Calu3 (cell line): ENCODE measurements around the gene SEBOX. TPM values are rescaled to one million over a fixed set of nuclear protein-coding genes. Genes with fewer than 3 reads are reported as not detected.

Source experiments
- BruUV-seq: library from RNA; stranded (reverse); fragments of 400-500 nt; replicated peaks from 2 replicates; lab custom pipeline; 2021; lab: Mats Ljungman, UMichigan
- CTCF ChIA-PET: fragments of 300-600 bp; sonication (Branson Sonifier 250); formaldehyde crosslinking; loops from one replicate; lab custom pipeline; 2022; ENCODE audit warnings: antibody characterized with exemption; lab: Charles Lee
- DNase-seq: peaks from one replicate; pipeline ENCODE4 v3.0.0; 2022
- H3K27ac Mint-ChIP-seq: one replicate; pipeline ENCODE4 v1.8.0; 2022; ENCODE audit warnings: mixed read lengths; ENCODE audit not compliant: unreplicated experiment
- H3K27me3 Mint-ChIP-seq: one replicate; pipeline ENCODE4 v1.8.0; 2022; ENCODE audit warnings: mixed read lengths; ENCODE audit not compliant: unreplicated experiment
- H3K36me3 Mint-ChIP-seq: one replicate; pipeline ENCODE4 v1.8.0; 2022; ENCODE audit warnings: mild to moderate bottlenecking, moderate library complexity, mixed read lengths; ENCODE audit not compliant: insufficient read depth, unreplicated experiment
- H3K4me1 Mint-ChIP-seq: one replicate; pipeline ENCODE4 v1.8.0; 2022; ENCODE audit warnings: mild to moderate bottlenecking, low read depth, mixed read lengths; ENCODE audit not compliant: unreplicated experiment
- H3K4me3 Mint-ChIP-seq: one replicate; pipeline ENCODE4 v1.8.0; 2022; ENCODE audit warnings: mild to moderate bottlenecking, low read depth, moderate library complexity, mixed read lengths; ENCODE audit not compliant: unreplicated experiment
- H3K9me3 Mint-ChIP-seq: one replicate; pipeline ENCODE4 v1.8.0; 2022; ENCODE audit warnings: low read depth, mixed read lengths; ENCODE audit not compliant: unreplicated experiment
- CTCF ChIP-seq: fragments of 200-600 bp; IDR thresholded peaks from one replicate; pipeline ENCODE4 v1.8.0; 2022; ENCODE audit warnings: antibody characterized with exemption; ENCODE audit not compliant: unreplicated experiment
- intact Hi-C: fragments of 100-400 bp; cut with micrococcal nuclease; formaldehyde crosslinking; loops from one replicate; pipeline ENCODE4 v1.10.0; 2022; ENCODE audit not compliant: unreplicated experiment
- total RNA-seq: library from RNA; stranded (reverse); gene quantifications from 2 replicates; pipeline ENCODE4 v1.2.3, GENCODE V29; 2022

SEBOX gene
- total RNA-seq, 1 experiment from 2014 or later: not detected

DNA sequence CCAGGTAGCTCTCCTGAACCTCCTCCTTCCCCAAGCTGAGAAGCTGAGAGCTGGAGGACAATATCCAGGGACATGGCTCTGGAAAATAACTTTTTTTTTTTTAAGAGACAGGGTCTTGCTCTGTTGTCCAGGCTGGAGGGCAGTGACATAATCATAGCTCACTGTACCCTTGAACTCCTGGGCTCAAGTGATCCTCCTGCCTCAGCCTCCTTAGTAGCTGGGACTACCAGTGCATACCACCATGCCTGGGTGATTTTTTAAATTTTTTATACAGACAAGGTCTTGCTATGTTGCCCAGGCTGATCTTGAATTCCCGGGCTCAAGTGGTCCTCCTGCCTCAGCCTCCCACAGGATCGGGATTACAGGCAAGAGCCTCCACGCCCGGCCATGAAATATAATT is 34.8 kb upstream of the SEBOX start:
- no TSS peak for BruUV-seq
- no peak for DNase-seq
- Mint-ChIP-seq H3K36me3 (peaks cover 16% of the 10 kb centered on the region), H3K9me3 (no peaks in the 10 kb centered on the region), H3K4me3 (no peak overlapping the region), H3K27ac (no peak overlapping the region), H3K4me1 (no peaks in the 10 kb centered on the region), H3K27me3 (no peaks in the 10 kb centered on the region)
- TF ChIP-seq CTCF: no peak
- intact Hi-C loops: no loop called here
- CTCF ChIA-PET: no interaction called here

GRCh38 chr17:28398280-28398981 is 33.4 kb upstream of the SEBOX start:
- BruUV-seq: no TSS peak
- CTCF ChIA-PET: no interaction called here
- peaks cover 12% of the 10 kb centered on the region for H3K36me3 Mint-ChIP-seq
- no peaks in the 10 kb centered on the region for H3K27me3 Mint-ChIP-seq
- no peak for DNase-seq
- intact Hi-C loops: no loop called here
- H3K9me3 Mint-ChIP-seq: no peaks in the 10 kb centered on the region
- no peak overlapping the region for H3K4me3 Mint-ChIP-seq
- no peak overlapping the region for H3K27ac Mint-ChIP-seq
- no peaks in the 10 kb centered on the region for H3K4me1 Mint-ChIP-seq
- TF ChIP-seq CTCF: no peak

GRCh38 chr17:28397687-28398279 is 32.8 kb upstream of the SEBOX start:
- no peaks in the 10 kb centered on the region for H3K4me1 Mint-ChIP-seq
- H3K4me3 Mint-ChIP-seq: no peak overlapping the region
- CTCF ChIA-PET: no interaction called here
- H3K27ac Mint-ChIP-seq: no peak overlapping the region
- intact Hi-C loops: no loop called here
- no TSS peak for BruUV-seq
- H3K27me3 Mint-ChIP-seq: no peaks in the 10 kb centered on the region
- TF ChIP-seq CTCF: no peak
- H3K36me3 Mint-ChIP-seq: peaks cover 12% of the 10 kb centered on the region
- no peaks in the 10 kb centered on the region for H3K9me3 Mint-ChIP-seq
- no peak for DNase-seq

GRCh38 chr17:28397275-28397674 is 32.3 kb upstream of the SEBOX start:
- CTCF ChIA-PET: no interaction called here
- intact Hi-C loops: no loop called here
- H3K27ac Mint-ChIP-seq: no peak overlapping the region
- no peak for DNase-seq
- H3K9me3 Mint-ChIP-seq: no peaks in the 10 kb centered on the region
- H3K27me3 Mint-ChIP-seq: no peaks in the 10 kb centered on the region
- no TSS peak for BruUV-seq
- peaks cover 12% of the 10 kb centered on the region for H3K36me3 Mint-ChIP-seq
- H3K4me3 Mint-ChIP-seq: no peak overlapping the region
- no peak for TF ChIP-seq CTCF
- no peaks in the 10 kb centered on the region for H3K4me1 Mint-ChIP-seq
